ENCODE data around the gene ACACA. TPM values are rescaled to one million over a fixed set of nuclear protein-coding genes. Genes with fewer than 3 reads are reported as not detected.
A peak's percentile ranks its signal among the peaks of the same experiment; 100 is the strongest.
"Not testable (repeated sequence)": the region's sequence is repeated elsewhere in the genome, so short reads cannot be mapped to it uniquely, and the experiment has no call there.

ACACA gene
- total and polyA plus RNA-seq, 2 donors (not counting 1 experiment from before 2014, with no cell fraction given), result 45.2 to 123 TPM

GRCh38 chr17:37358098-37358829 lies 48.4 kb downstream of the ACACA start:
- peaks cover 10% of the 10 kb centered on the region for H3K4me1 ChIP-seq (ENCODE audit: control insufficient read depth, extremely low read depth, insufficient read depth, low read length)
- peaks cover 43% of the 10 kb centered on the region for H3K79me2 ChIP-seq (ENCODE audit: control insufficient read depth, insufficient read depth, low read length)
- no peaks in the 10 kb centered on the region for H4K20me1 ChIP-seq (ENCODE audit: control insufficient read depth, extremely low read depth, insufficient read depth, low read length)
- H3K36me3 ChIP-seq (ENCODE audit: control insufficient read depth, insufficient read depth, low read length), result no peaks in the 10 kb centered on the region
- DNase-seq (ENCODE audit: low read depth in 2 of 2), result peak; percentile 48 to 70
- H3K9ac ChIP-seq (ENCODE audit: insufficient read depth, low read length), result peak overlapping the region; percentile 76
- no peak for TF ChIP-seq CTCF (conservative IDR thresholded peaks at IDR 0.05 in 1 of 2, IDR thresholded peaks at IDR 0.05 in 1 of 2; ENCODE audit: low read depth in 1 of 2, low read length in 2 of 2)
- no peak for TF ChIP-seq EZH2 (IDR thresholded peaks at IDR 0.05; ENCODE audit: low read length, missing control alignments)
- peak overlapping the region; percentile 81 for H3K27ac ChIP-seq (ENCODE audit: insufficient read depth, low read length)
- peak overlapping the region; percentile 91 to 98 (median 94) for H3K4me3 ChIP-seq (replicated peaks in 1 of 4; ENCODE audit: control extremely low read depth in 1 of 4, insufficient read depth in 1 of 4, low read depth in 3 of 4, low read length in 4 of 4)
- peak overlapping the region; percentile 97 for H3K4me2 ChIP-seq (ENCODE audit: extremely low read depth, insufficient read depth, low read length)
- H3K27me3 ChIP-seq (ENCODE audit: control insufficient read depth, insufficient read depth, low read length), result no peaks in the 10 kb centered on the region
- no peaks in the 10 kb centered on the region for H3K9me3 ChIP-seq (ENCODE audit: control insufficient read depth, insufficient read depth, low read depth, low read length)
- peak overlapping the region; percentile 16 for H2AFZ ChIP-seq (ENCODE audit: low read length)

- H2AFZ ChIP-seq (ENCODE audit: low read length); H3K27ac ChIP-seq (ENCODE audit: insufficient read depth, low read length); H3K9me3 ChIP-seq (ENCODE audit: control insufficient read depth, insufficient read depth, low read depth, low read length); H3K27me3 ChIP-seq (ENCODE audit: control insufficient read depth, insufficient read depth, low read length); H4K20me1 ChIP-seq (ENCODE audit: control insufficient read depth, extremely low read depth, insufficient read depth, low read length); H3K9ac ChIP-seq (ENCODE audit: insufficient read depth, low read length); H3K36me3 ChIP-seq (ENCODE audit: control insufficient read depth, insufficient read depth, low read length); DNase-seq (ENCODE audit: low read depth in 2 of 2): not testable (repeated sequence)
- H3K4me3 ChIP-seq (replicated peaks in 1 of 4; ENCODE audit: control extremely low read depth in 1 of 4, insufficient read depth in 1 of 4, low read depth in 3 of 4, low read length in 4 of 4), result peak overlapping the region; percentile 91 to 98 (median 94)
- peaks cover 43% of the 10 kb centered on the region for H3K79me2 ChIP-seq (ENCODE audit: control insufficient read depth, insufficient read depth, low read length)
- H3K4me1 ChIP-seq (ENCODE audit: control insufficient read depth, extremely low read depth, insufficient read depth, low read length), result peaks cover 10% of the 10 kb centered on the region
- peak overlapping the region; percentile 97 for H3K4me2 ChIP-seq (ENCODE audit: extremely low read depth, insufficient read depth, low read length)
Observed at GRCh38 chr17:37356796-37357569, 49.7 kb downstream of the ACACA start.

GRCh38 chr17:37346863-37347402 lies 59.7 kb downstream of the ACACA start:
- H3K27ac ChIP-seq (ENCODE audit: insufficient read depth, low read length); H3K27me3 ChIP-seq (ENCODE audit: control insufficient read depth, insufficient read depth, low read length); H3K9ac ChIP-seq (ENCODE audit: insufficient read depth, low read length); DNase-seq (ENCODE audit: low read depth in 2 of 2); H4K20me1 ChIP-seq (ENCODE audit: control insufficient read depth, extremely low read depth, insufficient read depth, low read length); H3K9me3 ChIP-seq (ENCODE audit: control insufficient read depth, insufficient read depth, low read depth, low read length); H3K4me2 ChIP-seq (ENCODE audit: extremely low read depth, insufficient read depth, low read length); H3K4me1 ChIP-seq (ENCODE audit: control insufficient read depth, extremely low read depth, insufficient read depth, low read length); H3K36me3 ChIP-seq (ENCODE audit: control insufficient read depth, insufficient read depth, low read length); H2AFZ ChIP-seq (ENCODE audit: low read length); H3K4me3 ChIP-seq (replicated peaks in 1 of 4; ENCODE audit: control extremely low read depth in 1 of 4, insufficient read depth in 1 of 4, low read depth in 3 of 4, low read length in 4 of 4): not testable (repeated sequence)
- peaks cover 25% of the 10 kb centered on the region for H3K79me2 ChIP-seq (ENCODE audit: control insufficient read depth, insufficient read depth, low read length)

All from fibroblast of lung (primary cell).